Upper lobe of left lung (tissue), 4 donors: ENCODE data around the gene CD99L2.

Experiments
- EP300 ChIP-seq, 4 donors: sonication (generic); formaldehyde crosslinking; IDR thresholded peaks; one replicate each; pipeline ENCODE4 v1.5.1; 2017; ENCODE audit warnings: antibody characterized with exemption in 4 of 4, control low read depth in 2 of 4
- POLR2A ChIP-seq, 4 donors: fragments of 450-650 bp; IDR thresholded peaks; one replicate each; pipeline ENCODE4 v1.5.1; 2016 to 2017; ENCODE audit warnings: antibody characterized with exemption in 4 of 4, mild to moderate bottlenecking in 2 of 4
- TF ChIP-seq, protein P1 (sequence below), 6 experiments: fragments of 450-650 bp in 4 of 6; fragments of 200-600 bp in 2 of 6; sonication (generic) in 2 of 6; IDR thresholded peaks; one replicate each; pipeline ENCODE4 v1.5.1; 2016 to 2019; ENCODE audit warnings: antibody characterized with exemption in 6 of 6

DNA sequence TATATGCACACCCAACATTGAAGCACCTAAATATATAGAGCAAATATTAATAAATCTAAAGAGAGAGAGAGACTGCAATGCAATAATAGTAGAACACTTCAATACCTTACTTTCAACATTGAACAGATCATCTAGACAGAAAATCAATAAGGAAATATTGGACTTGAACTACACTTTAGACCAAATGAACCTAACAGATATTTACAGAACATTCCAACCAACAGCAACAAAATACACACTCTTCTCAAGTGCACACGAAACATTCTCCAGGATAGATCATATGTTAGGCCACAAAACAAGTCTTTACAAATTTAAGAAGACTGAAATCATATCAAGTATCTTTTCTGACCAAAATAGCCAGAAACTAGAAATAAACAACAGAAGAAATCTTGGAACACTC, 66.6 kb downstream of the CD99L2 start:
- TF ChIP-seq, protein P1, sequence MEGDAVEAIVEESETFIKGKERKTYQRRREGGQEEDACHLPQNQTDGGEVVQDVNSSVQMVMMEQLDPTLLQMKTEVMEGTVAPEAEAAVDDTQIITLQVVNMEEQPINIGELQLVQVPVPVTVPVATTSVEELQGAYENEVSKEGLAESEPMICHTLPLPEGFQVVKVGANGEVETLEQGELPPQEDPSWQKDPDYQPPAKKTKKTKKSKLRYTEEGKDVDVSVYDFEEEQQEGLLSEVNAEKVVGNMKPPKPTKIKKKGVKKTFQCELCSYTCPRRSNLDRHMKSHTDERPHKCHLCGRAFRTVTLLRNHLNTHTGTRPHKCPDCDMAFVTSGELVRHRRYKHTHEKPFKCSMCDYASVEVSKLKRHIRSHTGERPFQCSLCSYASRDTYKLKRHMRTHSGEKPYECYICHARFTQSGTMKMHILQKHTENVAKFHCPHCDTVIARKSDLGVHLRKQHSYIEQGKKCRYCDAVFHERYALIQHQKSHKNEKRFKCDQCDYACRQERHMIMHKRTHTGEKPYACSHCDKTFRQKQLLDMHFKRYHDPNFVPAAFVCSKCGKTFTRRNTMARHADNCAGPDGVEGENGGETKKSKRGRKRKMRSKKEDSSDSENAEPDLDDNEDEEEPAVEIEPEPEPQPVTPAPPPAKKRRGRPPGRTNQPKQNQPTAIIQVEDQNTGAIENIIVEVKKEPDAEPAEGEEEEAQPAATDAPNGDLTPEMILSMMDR (IDR thresholded peaks at IDR 0.05): no peak
- TF ChIP-seq POLR2A (IDR thresholded peaks at IDR 0.05): no peak
- TF ChIP-seq EP300 (IDR thresholded peaks at IDR 0.05): no peak
